ENCODE measurements around the gene PCDHGC4.

The PCDHGC4 gene

DNA sequence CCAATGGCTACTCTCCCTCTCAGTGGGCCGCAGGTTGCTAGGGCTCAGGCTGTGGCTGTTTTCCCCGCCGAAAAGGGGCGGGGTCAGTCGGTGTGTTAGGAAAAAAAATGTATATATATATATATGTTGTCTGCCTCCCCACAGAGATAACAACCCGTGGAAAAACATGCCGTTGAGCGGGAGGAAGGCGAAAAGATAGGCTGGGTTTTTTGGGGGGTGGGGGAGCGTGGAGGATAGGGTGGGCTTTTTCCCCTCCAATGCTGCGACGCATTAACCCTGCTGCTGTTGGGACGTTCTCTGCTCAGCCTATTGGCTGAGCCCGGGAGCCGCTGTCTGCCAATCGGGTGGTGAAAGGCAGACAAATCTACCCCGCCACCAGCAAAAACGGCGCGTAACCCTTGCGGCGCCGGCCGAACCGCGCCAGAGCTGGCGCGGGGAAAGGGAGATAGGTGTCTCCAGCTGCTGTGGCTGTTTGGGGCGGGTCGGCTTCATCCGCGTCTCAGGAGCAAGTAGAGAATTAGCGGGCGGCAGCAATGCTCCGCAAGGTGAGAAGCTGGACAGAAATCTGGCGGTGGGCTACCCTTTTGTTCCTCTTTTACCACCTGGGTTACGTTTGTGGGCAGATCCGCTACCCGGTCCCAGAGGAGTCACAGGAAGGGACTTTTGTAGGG lies at the start of gene PCDHGC4:
TSS of gene PCDHGC4 (plus strand) at position 390 of the 671 bp plus-strand sequence. CDS start at position 534, 144 bp downstream.
- in situ Hi-C loops (cut with MboI; ENCODE audit: low sequenced_read_pairs): no loop called here

GRCh38 chr5:141437221-141437620 lies 47.6 kb upstream of the PCDHGC4 start:
- in situ Hi-C loops (cut with MboI; ENCODE audit: low sequenced_read_pairs): no loop called here

DNA sequence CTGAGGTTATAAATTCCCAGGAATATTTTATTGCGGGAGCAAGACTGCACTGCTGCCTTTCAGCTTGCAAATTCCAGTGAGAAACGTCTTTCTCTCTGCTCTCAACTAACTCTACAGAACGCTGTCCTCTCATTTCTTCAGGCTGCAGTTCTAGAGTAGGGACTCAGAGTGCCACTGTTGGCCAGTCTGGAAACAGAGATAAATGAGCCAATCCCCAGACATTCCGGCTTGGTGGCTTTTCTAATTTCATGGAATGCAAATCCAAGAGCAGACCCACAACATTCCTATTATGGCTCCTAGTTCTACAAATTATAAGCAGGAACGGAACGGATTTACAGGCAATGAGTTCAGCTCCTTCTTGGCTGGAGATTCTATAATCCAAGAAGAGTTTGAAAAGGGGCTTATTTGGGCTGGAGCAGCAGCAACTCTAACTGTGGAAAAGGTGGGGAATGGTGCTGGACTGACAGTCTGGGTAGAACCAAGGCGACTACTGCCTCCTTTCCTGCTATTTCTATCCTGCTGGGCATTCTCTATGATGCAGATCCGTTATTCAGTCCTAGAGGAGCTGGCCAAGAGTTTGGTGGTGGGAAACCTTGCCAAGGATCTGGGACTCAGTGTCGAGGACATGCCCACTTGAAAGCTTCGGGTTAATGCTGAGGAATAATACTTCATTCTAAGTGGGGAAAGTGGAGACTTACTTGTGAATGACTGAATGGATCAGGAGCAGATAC lies 45.3 kb upstream of the PCDHGC4 start:
- in situ Hi-C loops (cut with MboI; ENCODE audit: low sequenced_read_pairs): no loop called here

GRCh38 chr5:141440341-141440740 lies 44.5 kb upstream of the PCDHGC4 start:
- in situ Hi-C loops (cut with MboI; ENCODE audit: low sequenced_read_pairs): no loop called here

- in situ Hi-C loops (cut with MboI; ENCODE audit: low sequenced_read_pairs): no loop called here
Observed at GRCh38 chr5:141441571-141442170, 43.2 kb upstream of the PCDHGC4 start.

DNA sequence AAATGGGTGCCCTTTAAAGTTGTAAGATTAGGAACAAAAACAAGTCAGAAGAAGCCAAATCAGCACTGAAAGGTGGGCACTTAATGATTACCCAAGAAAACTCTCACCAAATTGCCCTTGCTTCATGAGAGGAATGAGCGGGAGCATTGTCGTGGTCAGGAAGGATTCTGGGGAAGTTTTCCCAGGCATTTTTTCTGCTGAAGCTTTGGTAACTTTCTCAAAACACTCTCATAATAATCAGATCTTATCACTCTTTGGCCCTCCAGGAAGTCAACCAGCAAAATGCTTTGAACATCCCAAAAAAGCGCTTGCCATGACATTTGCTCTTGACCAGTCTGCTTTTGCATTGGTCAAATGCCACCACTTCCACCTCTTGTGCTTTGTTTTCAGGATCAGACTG lies 19.5 kb upstream of the PCDHGC4 start:
- in situ Hi-C loops (cut with MboI; ENCODE audit: low sequenced_read_pairs): no loop called here

- in situ Hi-C loops (cut with MboI; ENCODE audit: low sequenced_read_pairs): no loop called here
Observed at GRCh38 chr5:141475625-141476131, 9.2 kb upstream of the PCDHGC4 start, which contains the start of gene PCDHGC3. Gene PCDHGC3, plus strand, starts transcription at chr5:141475966. Its CDS starts 151 bp downstream, at chr5:141476117.

GRCh38 chr5:141476132-141476911 lies 8.5 kb upstream of the PCDHGC4 start:
- in situ Hi-C loops (cut with MboI; ENCODE audit: low sequenced_read_pairs): no loop called here

- in situ Hi-C loops (cut with MboI; ENCODE audit: low sequenced_read_pairs): no loop called here
Observed at GRCh38 chr5:141477044-141477575, 7.7 kb upstream of the PCDHGC4 start.

DNA sequence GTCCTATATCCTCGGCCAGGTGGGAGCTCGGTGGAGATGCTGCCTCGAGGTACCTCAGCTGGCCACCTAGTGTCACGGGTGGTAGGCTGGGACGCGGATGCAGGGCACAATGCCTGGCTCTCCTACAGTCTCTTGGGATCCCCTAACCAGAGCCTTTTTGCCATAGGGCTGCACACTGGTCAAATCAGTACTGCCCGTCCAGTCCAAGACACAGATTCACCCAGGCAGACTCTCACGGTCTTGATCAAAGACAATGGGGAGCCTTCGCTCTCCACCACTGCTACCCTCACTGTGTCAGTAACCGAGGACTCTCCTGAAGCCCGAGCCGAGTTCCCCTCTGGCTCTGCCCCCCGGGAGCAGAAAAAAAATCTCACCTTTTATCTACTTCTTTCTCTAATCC lies 7.0 kb upstream of the PCDHGC4 start:
- in situ Hi-C loops (cut with MboI; ENCODE audit: low sequenced_read_pairs): no loop called here

- in situ Hi-C loops (cut with MboI; ENCODE audit: low sequenced_read_pairs): no loop called here
Observed at GRCh38 chr5:141478321-141478945, 6.4 kb upstream of the PCDHGC4 start.

GRCh38 chr5:141479776-141480175 lies 5.1 kb upstream of the PCDHGC4 start:
- in situ Hi-C loops (cut with MboI; ENCODE audit: low sequenced_read_pairs): no loop called here

- in situ Hi-C loops (cut with MboI; ENCODE audit: low sequenced_read_pairs): no loop called here
Observed at GRCh38 chr5:141483902-141484301, 928 bp upstream of the PCDHGC4 start.

DNA sequence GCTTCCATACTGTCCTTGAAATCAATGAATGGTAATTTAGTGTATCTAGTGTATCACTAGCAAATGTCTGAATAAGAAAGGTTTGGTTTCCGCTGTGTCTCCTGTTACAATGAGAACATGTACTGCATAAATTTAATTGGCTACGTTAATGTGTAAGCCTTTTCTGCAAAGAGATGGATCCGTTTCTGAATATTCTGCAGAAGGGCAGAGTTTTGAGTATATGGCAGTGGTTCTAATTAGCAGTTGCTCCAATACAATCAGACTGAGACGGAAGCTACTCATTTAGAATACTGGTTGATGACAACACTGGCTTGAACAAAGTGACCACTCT lies 555 bp upstream of the PCDHGC4 start:
- in situ Hi-C loops (cut with MboI; ENCODE audit: low sequenced_read_pairs): no loop called here

GRCh38 chr5:141485321-141486055 lies 658 bp downstream of the PCDHGC4 start:
- in situ Hi-C loops (cut with MboI; ENCODE audit: low sequenced_read_pairs): no loop called here

DNA sequence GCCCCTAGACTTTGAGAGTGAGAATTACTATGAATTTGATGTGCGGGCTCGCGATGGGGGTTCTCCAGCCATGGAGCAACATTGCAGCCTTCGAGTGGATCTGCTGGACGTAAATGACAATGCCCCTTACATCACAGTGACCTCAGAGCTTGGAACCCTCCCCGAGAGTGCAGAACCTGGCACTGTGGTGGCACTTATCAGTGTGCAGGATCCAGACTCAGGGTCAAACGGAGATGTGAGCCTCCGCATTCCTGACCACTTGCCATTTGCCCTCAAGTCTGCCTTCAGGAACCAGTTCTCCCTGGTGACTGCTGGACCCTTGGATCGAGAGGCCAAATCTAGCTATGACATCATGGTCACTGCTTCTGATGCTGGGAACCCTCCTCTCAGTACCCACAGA lies 1.3 kb downstream of the PCDHGC4 start:
- in situ Hi-C loops (cut with MboI; ENCODE audit: low sequenced_read_pairs): no loop called here

- in situ Hi-C loops (cut with MboI; ENCODE audit: low sequenced_read_pairs): no loop called here
Observed at GRCh38 chr5:141487131-141487530, 2.3 kb downstream of the PCDHGC4 start.

DNA sequence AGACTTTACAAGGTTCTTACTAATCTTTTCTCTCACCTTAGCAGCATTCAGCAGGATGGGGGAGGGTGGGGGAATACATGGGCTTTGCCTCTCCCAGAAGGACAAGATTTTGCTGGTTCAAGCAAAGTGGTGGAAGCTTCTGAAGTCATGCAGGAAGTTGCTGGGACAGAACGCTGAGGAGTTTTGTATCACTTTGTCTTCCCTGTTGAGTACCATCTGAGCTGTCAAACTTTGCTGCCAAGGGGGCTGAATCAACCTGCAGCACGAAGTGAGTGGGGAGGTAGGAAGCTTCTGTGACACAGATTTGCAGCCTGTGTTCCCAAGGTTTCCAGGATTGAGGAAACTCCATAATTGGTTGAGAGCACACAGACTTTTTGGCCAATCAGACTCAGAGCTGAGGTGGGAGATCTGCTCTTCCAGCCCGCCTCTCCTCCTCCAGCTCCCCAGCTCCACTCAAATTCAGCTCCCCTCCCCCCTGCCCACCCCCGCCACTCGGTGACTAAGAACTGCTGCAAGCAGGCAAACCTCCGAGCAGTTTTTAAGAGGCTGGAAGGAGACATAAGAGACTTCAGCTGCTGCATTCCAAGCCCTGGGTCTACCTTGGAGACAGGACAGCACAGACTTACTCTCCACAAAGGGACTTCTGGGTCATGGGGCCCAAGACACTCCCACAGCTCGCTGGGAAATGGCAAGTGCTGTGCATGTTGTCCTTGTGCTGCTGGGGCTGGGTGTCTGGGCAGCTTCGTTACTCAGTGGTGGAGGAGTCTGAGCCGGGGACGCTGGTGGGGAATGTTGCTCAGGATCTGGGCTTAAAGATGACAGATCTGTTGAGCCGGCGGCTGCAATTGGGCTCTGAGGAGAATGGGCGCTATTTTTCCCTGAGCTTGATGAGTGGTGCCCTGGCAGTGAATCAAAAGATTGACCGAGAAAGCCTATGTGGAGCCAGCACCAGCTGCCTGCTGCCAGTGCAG lies 4.0 kb downstream of the PCDHGC4 start, which contains the start of gene PCDHGC5:
TSS of gene PCDHGC5 (plus strand) at position 491 of the 971 bp plus-strand sequence. CDS start at position 651, 160 bp downstream.
- in situ Hi-C loops (cut with MboI; ENCODE audit: low sequenced_read_pairs): no loop called here

Data from HL-60/S4 treated with phorbol 12-myristate 13-acetate at 8.2 ng/mL for 4 days and 3 days (cell line).